ENCODE data around the gene DEDD.
"Not testable (repeated sequence)": the region's sequence is repeated elsewhere in the genome, so short reads cannot be mapped to it uniquely, and the experiment has no call there.

DEDD gene

GRCh38 chr1:161119092-161119903 is 13.2 kb downstream of the DEDD start:
- in situ Hi-C loops (cut with MboI; ENCODE audit: low pct_unique_long_range_greater_than_20kb, low sequenced_read_pairs, unreplicated experiment) = no loop called here
- TF ChIP-seq CTCF (IDR thresholded peaks at IDR 0.05; ENCODE audit: extremely low read depth, insufficient read depth, missing control alignments) = peak; percentile 35
- DNase-seq (ENCODE audit: low spot score) = peak; percentile 83

GRCh38 chr1:161117759-161118581 is 14.5 kb downstream of the DEDD start, which contains the start of the genes NIT1 and PFDN2:
TSS of gene NIT1 (plus strand) at chr1:161118105. CDS start at chr1:161118177, 72 bp downstream.
TSS of gene PFDN2 (minus strand) at chr1:161118037. CDS start at chr1:161118026, 11 bp downstream.
- no peak for TF ChIP-seq CTCF (IDR thresholded peaks at IDR 0.05; ENCODE audit: extremely low read depth, insufficient read depth, missing control alignments)
- in situ Hi-C loops (cut with MboI; ENCODE audit: low pct_unique_long_range_greater_than_20kb, low sequenced_read_pairs, unreplicated experiment) = no loop called here
- DNase-seq (ENCODE audit: low spot score) = peak; percentile 91

GRCh38 chr1:161115961-161116360 is 16.5 kb downstream of the DEDD start:
- in situ Hi-C loops (cut with MboI; ENCODE audit: low pct_unique_long_range_greater_than_20kb, low sequenced_read_pairs, unreplicated experiment); DNase-seq (ENCODE audit: low spot score): not testable (repeated sequence)

GRCh38 chr1:161115132-161115711 is 17.2 kb downstream of the DEDD start:
- DNase-seq (ENCODE audit: low spot score) = no peak
- in situ Hi-C loops (cut with MboI; ENCODE audit: low pct_unique_long_range_greater_than_20kb, low sequenced_read_pairs, unreplicated experiment) = no loop called here
- no peak for TF ChIP-seq CTCF (IDR thresholded peaks at IDR 0.05; ENCODE audit: extremely low read depth, insufficient read depth, missing control alignments)

DNA sequence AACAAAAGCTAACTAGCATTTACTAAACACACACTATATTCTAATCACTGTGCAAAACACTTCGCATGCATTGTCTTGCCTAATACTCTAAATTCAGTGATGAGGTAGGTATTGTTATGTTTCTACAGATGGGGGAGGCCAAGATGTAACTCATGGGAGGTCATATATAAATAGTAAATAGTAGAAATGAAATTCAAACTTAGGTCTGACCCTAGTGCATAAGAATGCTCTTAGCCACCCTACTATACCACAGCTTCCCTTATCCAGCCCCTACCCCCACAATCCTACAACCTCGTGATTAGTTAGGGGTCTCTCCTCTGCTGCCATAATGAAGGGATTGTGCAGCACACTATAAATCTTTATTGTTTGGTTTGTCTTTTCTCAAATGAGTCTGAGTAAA is 17.9 kb downstream of the DEDD start:
- TF ChIP-seq CTCF (IDR thresholded peaks at IDR 0.05; ENCODE audit: extremely low read depth, insufficient read depth, missing control alignments) = no peak
- in situ Hi-C loops (cut with MboI; ENCODE audit: low pct_unique_long_range_greater_than_20kb, low sequenced_read_pairs, unreplicated experiment) = no loop called here
- DNase-seq (ENCODE audit: low spot score) = no peak

- in situ Hi-C loops (cut with MboI; ENCODE audit: low pct_unique_long_range_greater_than_20kb, low sequenced_read_pairs, unreplicated experiment) = no loop called here
- DNase-seq (ENCODE audit: low spot score) = no peak
- TF ChIP-seq CTCF (IDR thresholded peaks at IDR 0.05; ENCODE audit: extremely low read depth, insufficient read depth, missing control alignments) = no peak
Measured at GRCh38 chr1:161113915-161114314, 18.6 kb downstream of the DEDD start.
